ENCODE measurements around the gene RRP36.

The RRP36 gene

DNA sequence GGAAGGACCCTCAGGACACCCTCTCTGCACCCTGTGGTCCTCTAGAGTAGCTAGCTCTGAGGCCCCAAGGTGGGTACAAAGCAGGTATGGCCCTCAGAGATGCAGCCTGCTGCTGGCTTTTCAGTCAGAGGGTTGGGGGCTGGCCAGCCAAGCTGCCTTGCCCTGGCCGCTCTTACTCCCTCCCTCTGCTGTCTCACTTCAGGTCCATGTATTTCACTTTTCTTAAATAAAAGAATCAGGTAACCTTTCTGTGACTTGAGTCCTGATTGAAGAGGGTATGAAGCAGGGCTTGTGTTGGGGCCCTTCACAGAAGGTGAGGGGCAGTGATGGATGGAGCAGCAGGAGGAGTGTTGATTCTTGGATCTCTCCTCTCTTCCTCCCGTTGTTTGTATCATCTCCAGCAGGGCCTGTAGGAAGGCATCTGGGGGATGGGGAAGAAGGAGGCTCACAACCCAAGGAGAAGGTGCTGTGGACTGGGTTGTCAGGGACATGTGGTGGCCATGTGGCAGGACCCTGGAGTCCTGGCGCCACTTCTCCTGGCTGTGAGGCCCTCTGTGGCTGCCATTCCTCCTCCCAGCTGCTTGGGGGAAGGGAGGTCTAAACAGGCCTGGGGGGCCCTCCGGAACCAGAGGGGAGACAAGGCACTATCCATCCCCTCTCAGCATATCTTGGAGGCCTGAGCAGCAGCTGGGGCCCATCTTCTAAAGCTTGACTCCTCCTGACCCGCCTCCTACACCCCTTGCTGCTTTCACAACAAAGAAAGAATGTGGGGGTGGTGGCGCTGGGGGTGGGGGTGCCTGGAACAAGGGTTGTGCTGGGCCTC is 53.6 kb downstream of the RRP36 start:
- DNase-seq = no peak

DNA sequence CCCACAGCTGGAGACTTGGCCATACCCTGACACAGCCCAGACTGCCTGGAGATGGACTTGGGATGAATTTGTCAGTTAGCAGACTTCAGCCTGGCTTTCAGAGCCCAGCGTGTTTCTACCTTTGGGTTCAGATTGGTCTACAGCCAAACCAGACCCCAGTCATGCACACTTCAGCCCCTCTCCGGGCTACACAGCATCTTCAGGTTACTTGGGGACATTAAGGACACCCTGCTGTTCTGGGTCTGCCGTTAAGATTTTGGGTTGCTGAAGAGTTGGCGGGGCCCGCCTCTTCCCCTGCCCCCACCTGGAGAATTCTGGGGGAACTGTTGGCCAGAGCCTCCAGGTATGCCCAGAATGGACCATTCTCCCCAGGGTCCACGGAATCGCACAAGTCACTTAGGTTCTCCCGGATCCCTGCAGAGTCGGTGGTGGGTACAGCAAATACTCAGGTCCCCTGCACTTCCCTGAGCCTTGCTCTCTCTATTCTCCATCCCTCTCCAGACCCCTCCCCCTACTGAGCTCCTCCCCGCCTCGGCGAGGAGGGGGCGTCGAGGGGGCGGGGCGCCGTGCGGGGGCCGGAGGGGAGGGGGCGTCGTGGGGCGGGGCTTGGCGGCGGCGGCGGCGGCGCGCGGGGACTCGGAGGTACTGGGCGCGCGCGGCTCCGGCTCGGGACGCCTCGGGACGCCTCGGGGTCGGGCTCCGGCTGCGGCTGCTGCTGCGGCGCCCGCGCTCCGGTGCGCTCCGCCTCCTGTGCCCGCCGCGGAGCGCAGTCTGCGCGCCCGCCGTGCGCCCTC is 54.4 kb downstream of the RRP36 start, which contains the start of gene PTK7:
Gene PTK7, plus strand, starts transcription at position 645 of the 794 bp plus-strand sequence. CDS start 175 bp downstream, outside the sequence.
- peak; percentile 15 for DNase-seq

DNA sequence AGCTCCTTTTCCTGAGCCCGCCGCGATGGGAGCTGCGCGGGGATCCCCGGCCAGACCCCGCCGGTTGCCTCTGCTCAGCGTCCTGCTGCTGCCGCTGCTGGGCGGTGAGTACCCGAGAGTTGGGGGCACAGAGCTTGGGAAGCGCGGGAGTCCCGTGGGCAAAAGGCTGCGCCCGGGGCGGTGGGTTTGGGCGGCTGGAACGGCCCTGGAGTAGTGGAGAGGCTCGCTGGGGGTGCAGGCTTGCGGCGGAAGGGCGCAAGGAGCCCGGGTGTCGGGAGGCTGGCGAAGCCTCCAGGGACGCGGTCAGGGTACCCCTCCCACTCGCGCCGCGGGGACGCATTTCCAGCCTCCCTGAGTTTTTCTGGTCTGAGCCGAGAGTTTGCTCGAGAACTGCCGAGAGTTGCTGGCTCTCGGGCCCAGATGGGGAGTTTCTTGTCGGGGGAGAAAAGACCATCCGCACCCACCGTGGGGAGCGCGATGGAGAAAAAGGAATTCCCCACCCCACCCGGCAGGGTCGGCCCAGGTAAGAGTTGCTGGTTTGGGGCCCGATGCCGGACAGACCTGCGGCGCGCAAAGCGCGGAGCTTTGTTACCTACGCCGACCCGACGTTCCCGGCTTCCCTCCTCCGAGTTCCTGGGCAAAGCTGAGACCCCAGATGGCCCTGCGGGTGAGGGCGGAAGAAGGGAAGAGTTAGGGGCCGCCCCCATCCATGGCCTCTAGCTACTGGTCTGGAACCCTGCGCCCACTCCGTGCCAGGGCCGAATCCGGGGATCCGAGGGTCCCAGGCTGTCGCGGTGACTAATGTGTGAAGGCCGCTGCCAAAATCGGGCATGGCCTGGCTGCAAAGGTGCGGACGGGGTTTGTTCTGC is 55.3 kb downstream of the RRP36 start:
- no peak for DNase-seq

- no peak for DNase-seq
Measured at GRCh38 chr6:43077333-43077809, 55.9 kb downstream of the RRP36 start.

GRCh38 chr6:43077981-43078511 is 56.6 kb downstream of the RRP36 start:
- no peak for DNase-seq

GRCh38 chr6:43078691-43079090 is 57.3 kb downstream of the RRP36 start:
- no peak for DNase-seq

All from CD4-positive, alpha-beta T cell treated with Interleukin-12 subunit alpha and Interleukin-12 subunit beta, for 1 hour (primary cell).